ENCODE measurements around the gene GAL3ST1.

The GAL3ST1 gene

DNA sequence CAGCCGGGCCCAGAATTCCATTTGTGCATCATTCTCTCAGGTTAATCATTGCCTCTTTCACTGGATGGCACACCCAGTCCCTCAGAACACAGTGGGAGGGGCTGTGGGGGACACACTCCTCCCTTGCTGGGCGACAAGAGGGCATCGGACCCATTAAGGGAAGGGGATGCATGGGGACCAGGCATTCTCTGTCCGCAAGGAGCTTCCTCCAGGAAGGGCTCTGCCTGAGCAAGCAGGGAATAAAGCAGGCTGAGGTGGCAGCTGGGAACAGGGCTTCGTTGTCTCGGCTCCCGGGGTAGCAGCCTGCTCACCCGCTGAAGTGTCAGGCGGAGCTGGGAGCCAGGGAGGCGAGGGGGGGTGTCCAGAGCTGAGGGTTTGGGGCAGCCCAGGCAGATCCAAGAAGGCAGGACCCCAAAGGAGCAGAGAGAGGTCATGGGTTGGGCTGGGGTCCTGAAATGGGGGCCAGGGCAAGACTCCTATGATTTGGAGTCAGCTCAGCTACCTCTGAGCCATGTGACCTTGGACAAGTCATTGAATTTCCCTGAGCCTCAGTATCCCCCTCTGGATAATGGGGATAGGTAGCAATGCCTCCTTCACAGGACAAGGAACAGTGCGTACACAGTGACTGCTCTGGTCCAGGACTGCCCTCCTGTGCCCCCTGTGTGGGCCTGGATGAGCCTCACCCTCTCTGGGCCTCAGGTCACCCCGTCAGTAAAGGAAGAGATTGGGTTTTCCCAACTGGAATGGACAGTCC lies 1.4 kb downstream of the GAL3ST1 start:
- H3K79me1 ChIP-seq (replicated peaks; ENCODE audit: low read length, poor library complexity, severe bottlenecking), result peaks cover 25% of the 10 kb centered on the region
- H3K36me3 ChIP-seq (ENCODE audit: control insufficient read depth in 1 of 2, insufficient read depth in 2 of 2, low read depth in 1 of 2, low read length in 2 of 2), result peaks cover 31 to 32% of the 10 kb centered on the region in 2 experiments
- no peak overlapping the region for H4K8ac ChIP-seq (ENCODE audit: low read length)
- no peak overlapping the region for H3K14ac ChIP-seq (ENCODE audit: low read length in 2 of 2)
- H3K9me3 ChIP-seq (ENCODE audit: control insufficient read depth, low read length), result no peaks in the 10 kb centered on the region
- peaks cover 0 to 57% of the 10 kb centered on the region in 2 experiments for H3K27me3 ChIP-seq (ENCODE audit: control insufficient read depth in 1 of 2, insufficient read depth in 1 of 2, low read length in 2 of 2)
- DNase-seq, result no peak
- no peak overlapping the region for H2BK5ac ChIP-seq (ENCODE audit: low read depth, low read length, poor library complexity, severe bottlenecking)
- 60% methylated on average over 12 of the region's 12 CpGs for WGBS
- no peak overlapping the region for H3K4ac ChIP-seq (ENCODE audit: low read depth in 1 of 2, low read length in 2 of 2)
- peak overlapping the region; percentile 94 for H3K4me2 ChIP-seq (ENCODE audit: low read length, poor library complexity, severe bottlenecking)
- no peak overlapping the region for H3K23ac ChIP-seq (ENCODE audit: low read length in 2 of 2)
- peak overlapping the region; percentile 18 for H2AK5ac ChIP-seq (ENCODE audit: low read length, severe bottlenecking)
- no peak overlapping the region for H2BK15ac ChIP-seq (ENCODE audit: low read depth, poor library complexity, severe bottlenecking)
- H3K4me1 ChIP-seq (ENCODE audit: control insufficient read depth, insufficient read depth, low read depth, low read length), result peaks cover 41% of the 10 kb centered on the region
- no peak overlapping the region for H2BK12ac ChIP-seq (ENCODE audit: low read length in 2 of 2)
- H3K18ac ChIP-seq (ENCODE audit: low read depth in 1 of 2, low read length in 2 of 2), result no peak overlapping the region
- peak overlapping the region; percentile 82 for H3K27ac ChIP-seq (ENCODE audit: low read length, poor library complexity, severe bottlenecking)
- H2BK120ac ChIP-seq (ENCODE audit: low read depth, low read length), result no peak overlapping the region
- no peak overlapping the region for H3K9ac ChIP-seq (ENCODE audit: low read length)
- H3K4me3 ChIP-seq (ENCODE audit: insufficient read depth in 1 of 2, low read depth in 1 of 2, low read length in 2 of 2), result no peak overlapping the region
- H2AFZ ChIP-seq (ENCODE audit: low read depth, low read length), result no peak overlapping the region
- no peak overlapping the region for H4K91ac ChIP-seq (ENCODE audit: low read length)

DNA sequence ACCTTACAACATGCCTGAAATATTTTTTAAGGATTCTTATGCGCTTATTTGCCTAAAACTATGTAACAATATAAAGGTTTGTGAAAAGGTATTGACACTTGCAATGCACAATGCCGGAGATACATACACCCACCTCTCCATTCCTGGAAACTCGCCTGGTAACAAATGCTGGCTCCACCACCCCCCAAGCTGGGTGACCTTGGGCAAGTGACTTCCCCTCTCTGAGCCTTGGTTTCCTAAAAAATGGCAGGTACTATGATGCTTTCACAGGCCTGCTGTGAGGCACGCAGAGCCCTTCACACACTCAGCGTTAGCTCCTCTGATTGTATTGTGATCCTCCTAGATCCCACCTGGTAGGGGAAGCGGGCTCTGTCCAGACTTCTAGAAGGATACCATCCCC lies 2.3 kb downstream of the GAL3ST1 start:
- H3K27ac ChIP-seq (ENCODE audit: low read length, poor library complexity, severe bottlenecking), result peak overlapping the region; percentile 8
- 71% methylated on average over 5 of the region's 6 CpGs for whole genome bisulfite sequencing
- DNase-seq, result no peak

DNA sequence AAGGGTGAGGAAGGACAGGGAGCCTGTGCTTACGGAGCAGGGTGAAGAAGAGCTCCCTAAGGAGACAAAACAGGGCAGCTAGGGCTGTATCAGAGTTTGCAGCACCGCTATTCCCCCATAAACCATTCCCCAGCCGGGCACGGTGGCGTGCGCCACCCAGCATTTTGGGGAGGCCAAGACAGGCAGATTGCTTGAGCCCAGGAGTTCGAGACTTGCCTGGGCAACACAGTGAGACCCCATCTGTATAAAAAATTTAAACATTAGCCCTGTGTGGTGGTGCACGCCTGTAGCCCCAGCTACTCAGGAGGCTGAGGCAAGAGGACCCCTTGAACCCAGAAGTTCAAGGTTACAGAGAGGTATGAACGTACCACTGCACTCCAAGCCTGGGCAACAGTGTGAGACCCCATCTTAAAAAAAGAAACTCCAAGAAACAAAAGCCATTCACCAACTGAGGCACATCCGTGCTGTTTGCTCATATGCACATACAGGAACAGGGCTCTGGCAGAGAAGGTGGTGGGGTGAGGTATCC lies 4.7 kb downstream of the GAL3ST1 start:
- Histone ChIP-seq H2AFZ (ENCODE audit: low read depth, low read length) (no peak overlapping the region), H4K8ac (ENCODE audit: low read length) (no peak overlapping the region), H3K23ac (ENCODE audit: low read length in 2 of 2) (peak overlapping the region in 1 of 2 experiments; percentile 16), H3K4me3 (ENCODE audit: insufficient read depth in 1 of 2, low read depth in 1 of 2, low read length in 2 of 2) (no peak overlapping the region), H3K14ac (ENCODE audit: low read length in 2 of 2) (no peak overlapping the region), H3K27me3 (ENCODE audit: control insufficient read depth in 1 of 2, insufficient read depth in 1 of 2, low read length in 2 of 2) (peaks cover 0 to 75% of the 10 kb centered on the region in 2 experiments), H2BK120ac (ENCODE audit: low read depth, low read length) (no peak overlapping the region), H2BK15ac (ENCODE audit: low read depth, poor library complexity, severe bottlenecking) (no peak overlapping the region), H2BK12ac (ENCODE audit: low read length in 2 of 2) (no peak overlapping the region), H3K9ac (ENCODE audit: low read length) (no peak overlapping the region), H3K9me3 (ENCODE audit: control insufficient read depth, low read length) (no peaks in the 10 kb centered on the region), H2BK5ac (ENCODE audit: low read depth, low read length, poor library complexity, severe bottlenecking) (no peak overlapping the region), H2AK5ac (ENCODE audit: low read length, severe bottlenecking) (no peak overlapping the region), H3K4me2 (ENCODE audit: low read length, poor library complexity, severe bottlenecking) (no peak overlapping the region), H3K79me1 (replicated peaks; ENCODE audit: low read length, poor library complexity, severe bottlenecking) (peaks cover 30% of the 10 kb centered on the region), H4K91ac (ENCODE audit: low read length) (no peak overlapping the region), H3K4ac (ENCODE audit: low read depth in 1 of 2, low read length in 2 of 2) (no peak overlapping the region), H3K4me1 (ENCODE audit: control insufficient read depth, insufficient read depth, low read depth, low read length) (peaks cover 38% of the 10 kb centered on the region), H3K18ac (ENCODE audit: low read depth in 1 of 2, low read length in 2 of 2) (no peak overlapping the region), H3K36me3 (ENCODE audit: control insufficient read depth in 1 of 2, insufficient read depth in 2 of 2, low read depth in 1 of 2, low read length in 2 of 2) (peaks cover 0 to 3% of the 10 kb centered on the region in 2 experiments), H3K27ac (ENCODE audit: low read length, poor library complexity, severe bottlenecking) (no peak overlapping the region)
- DNase-seq, result no peak
- 90% methylated on average over 9 of the region's 10 CpGs for WGBS

More for the DNA sequence above, 2.3 kb downstream of the GAL3ST1 start:
- peaks cover 41% of the 10 kb centered on the region for H3K4me1 ChIP-seq (ENCODE audit: control insufficient read depth, insufficient read depth, low read depth, low read length)
- H3K79me1 ChIP-seq (replicated peaks; ENCODE audit: low read length, poor library complexity, severe bottlenecking), result peaks cover 27% of the 10 kb centered on the region
- peaks cover 23 to 24% of the 10 kb centered on the region in 2 experiments for H3K36me3 ChIP-seq (ENCODE audit: control insufficient read depth in 1 of 2, insufficient read depth in 2 of 2, low read depth in 1 of 2, low read length in 2 of 2)
- H2AK5ac ChIP-seq (ENCODE audit: low read length, severe bottlenecking), result peak overlapping the region; percentile 41
- no peak overlapping the region for H2BK120ac ChIP-seq (ENCODE audit: low read depth, low read length)
- H3K27me3 ChIP-seq (ENCODE audit: control insufficient read depth in 1 of 2, insufficient read depth in 1 of 2, low read length in 2 of 2), result peaks cover 0 to 62% of the 10 kb centered on the region in 2 experiments
- H2BK12ac ChIP-seq (ENCODE audit: low read length in 2 of 2), result no peak overlapping the region
- H3K18ac ChIP-seq (ENCODE audit: low read depth in 1 of 2, low read length in 2 of 2), result no peak overlapping the region
- no peak overlapping the region for H3K9ac ChIP-seq (ENCODE audit: low read length)
- H3K4me2 ChIP-seq (ENCODE audit: low read length, poor library complexity, severe bottlenecking), result no peak overlapping the region
- H4K91ac ChIP-seq (ENCODE audit: low read length), result no peak overlapping the region
- H3K14ac ChIP-seq (ENCODE audit: low read length in 2 of 2), result no peak overlapping the region
- H2AFZ ChIP-seq (ENCODE audit: low read depth, low read length), result no peak overlapping the region
- H3K4me3 ChIP-seq (ENCODE audit: insufficient read depth in 1 of 2, low read depth in 1 of 2, low read length in 2 of 2), result no peak overlapping the region
- H3K9me3 ChIP-seq (ENCODE audit: control insufficient read depth, low read length), result no peaks in the 10 kb centered on the region
- no peak overlapping the region for H3K23ac ChIP-seq (ENCODE audit: low read length in 2 of 2)
- H3K4ac ChIP-seq (ENCODE audit: low read depth in 1 of 2, low read length in 2 of 2), result no peak overlapping the region
- H4K8ac ChIP-seq (ENCODE audit: low read length), result no peak overlapping the region
- no peak overlapping the region for H2BK15ac ChIP-seq (ENCODE audit: low read depth, poor library complexity, severe bottlenecking)
- no peak overlapping the region for H2BK5ac ChIP-seq (ENCODE audit: low read depth, low read length, poor library complexity, severe bottlenecking)

DNA sequence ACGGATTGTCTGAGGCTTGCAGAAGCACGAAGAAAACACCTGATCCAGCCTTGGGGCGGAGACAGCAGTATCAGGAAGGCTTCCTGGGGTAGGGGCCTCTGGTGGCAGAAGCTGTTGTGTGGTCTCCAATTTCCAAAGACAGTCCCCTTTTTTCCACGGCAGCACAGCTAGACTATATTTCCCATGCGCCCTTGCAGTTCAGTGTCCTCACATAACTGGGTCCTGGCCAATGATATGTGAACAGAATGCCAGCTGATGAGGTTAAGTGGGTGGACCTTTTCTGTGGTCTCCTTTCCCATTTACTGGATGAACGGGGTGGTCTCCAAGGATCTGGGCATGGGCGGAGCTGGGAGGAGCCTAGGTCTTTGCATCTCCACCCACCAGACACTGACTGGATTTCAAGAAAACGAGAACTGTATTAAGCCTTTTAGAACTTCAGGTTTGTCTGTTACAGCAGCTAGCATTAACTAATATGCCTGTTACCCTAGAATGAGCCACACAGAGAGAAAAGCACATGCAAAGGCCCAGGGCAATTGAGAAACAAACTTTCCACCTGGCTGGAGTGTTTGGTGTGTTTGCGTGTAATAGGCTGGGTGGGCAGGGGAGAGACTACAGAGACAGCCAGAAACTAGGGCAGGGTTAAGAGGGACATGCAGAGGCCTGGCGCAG lies 6.2 kb downstream of the GAL3ST1 start:
- Histone ChIP-seq H4K91ac (ENCODE audit: low read length) (no peak overlapping the region), H3K79me1 (replicated peaks; ENCODE audit: low read length, poor library complexity, severe bottlenecking) (peaks cover 33% of the 10 kb centered on the region), H3K23ac (ENCODE audit: low read length in 2 of 2) (no peak overlapping the region), H2BK5ac (ENCODE audit: low read depth, low read length, poor library complexity, severe bottlenecking) (no peak overlapping the region), H3K27me3 (ENCODE audit: control insufficient read depth in 1 of 2, insufficient read depth in 1 of 2, low read length in 2 of 2) (peaks cover 0 to 78% of the 10 kb centered on the region in 2 experiments), H2AK5ac (ENCODE audit: low read length, severe bottlenecking) (no peak overlapping the region), H3K14ac (ENCODE audit: low read length in 2 of 2) (no peak overlapping the region), H3K4me2 (ENCODE audit: low read length, poor library complexity, severe bottlenecking) (no peak overlapping the region), H4K8ac (ENCODE audit: low read length) (no peak overlapping the region), H3K4me1 (ENCODE audit: control insufficient read depth, insufficient read depth, low read depth, low read length) (peaks cover 34% of the 10 kb centered on the region), H2AFZ (ENCODE audit: low read depth, low read length) (no peak overlapping the region), H3K27ac (ENCODE audit: low read length, poor library complexity, severe bottlenecking) (no peak overlapping the region), H3K36me3 (ENCODE audit: control insufficient read depth in 1 of 2, insufficient read depth in 2 of 2, low read depth in 1 of 2, low read length in 2 of 2) (peaks cover 0 to 3% of the 10 kb centered on the region in 2 experiments), H2BK15ac (ENCODE audit: low read depth, poor library complexity, severe bottlenecking) (no peak overlapping the region), H2BK12ac (ENCODE audit: low read length in 2 of 2) (no peak overlapping the region), H3K18ac (ENCODE audit: low read depth in 1 of 2, low read length in 2 of 2) (no peak overlapping the region), H3K4me3 (ENCODE audit: insufficient read depth in 1 of 2, low read depth in 1 of 2, low read length in 2 of 2) (no peak overlapping the region), H3K9me3 (ENCODE audit: control insufficient read depth, low read length) (no peaks in the 10 kb centered on the region), H3K4ac (ENCODE audit: low read depth in 1 of 2, low read length in 2 of 2) (no peak overlapping the region), H3K9ac (ENCODE audit: low read length) (no peak overlapping the region), H2BK120ac (ENCODE audit: low read depth, low read length) (no peak overlapping the region)
- DNase-seq, result no peak
- 77% methylated on average over 9 of the region's 10 CpGs for WGBS

Data from mesenchymal stem cell (in vitro differentiated cells and primary cell).